Measurements from ENCODE around the gene CIP2A.

The CIP2A gene

GRCh38 chr3:108511055-108511454 is 78.2 kb downstream of the CIP2A start:
- no peak overlapping the region for H3K4me3 ChIP-seq (ENCODE audit: insufficient read depth in 1 of 2, low read depth in 1 of 2, low read length in 2 of 2)
- no peak overlapping the region for H2AFZ ChIP-seq (ENCODE audit: low read depth, low read length)
- H3K79me1 ChIP-seq (replicated peaks; ENCODE audit: low read length, poor library complexity, severe bottlenecking), result no peaks in the 10 kb centered on the region
- no peak overlapping the region for H4K8ac ChIP-seq (ENCODE audit: low read length)
- no peak overlapping the region for H4K91ac ChIP-seq (ENCODE audit: low read length)
- H3K27me3 ChIP-seq (ENCODE audit: control insufficient read depth in 1 of 2, insufficient read depth in 1 of 2, low read length in 2 of 2), result no peaks in the 10 kb centered on the region
- no peak overlapping the region for H2BK15ac ChIP-seq (ENCODE audit: low read depth, poor library complexity, severe bottlenecking)
- 95% methylated on average over 4 of the region's 4 CpGs for WGBS
- H3K23ac ChIP-seq (ENCODE audit: low read length in 2 of 2), result no peak overlapping the region
- no peak overlapping the region for H2BK120ac ChIP-seq (ENCODE audit: low read depth, low read length)
- H3K9me3 ChIP-seq (ENCODE audit: control insufficient read depth, low read length), result no peaks in the 10 kb centered on the region
- no peak overlapping the region for H3K9ac ChIP-seq (ENCODE audit: low read length)
- H3K36me3 ChIP-seq (ENCODE audit: control insufficient read depth in 1 of 2, insufficient read depth in 2 of 2, low read depth in 1 of 2, low read length in 2 of 2), result no peaks in the 10 kb centered on the region
- no peak overlapping the region for H2AK5ac ChIP-seq (ENCODE audit: low read length, severe bottlenecking)
- H3K27ac ChIP-seq (ENCODE audit: low read length, poor library complexity, severe bottlenecking), result no peak overlapping the region
- DNase-seq, result no peak
- H2BK12ac ChIP-seq (ENCODE audit: low read length in 2 of 2), result no peak overlapping the region
- H3K18ac ChIP-seq (ENCODE audit: low read depth in 1 of 2, low read length in 2 of 2), result no peak overlapping the region
- no peaks in the 10 kb centered on the region for H3K4me1 ChIP-seq (ENCODE audit: control insufficient read depth, insufficient read depth, low read depth, low read length)
- no peak overlapping the region for H3K14ac ChIP-seq (ENCODE audit: low read length in 2 of 2)
- no peak overlapping the region for H3K4me2 ChIP-seq (ENCODE audit: low read length, poor library complexity, severe bottlenecking)
- H2BK5ac ChIP-seq (ENCODE audit: low read depth, low read length, poor library complexity, severe bottlenecking), result no peak overlapping the region
- H3K4ac ChIP-seq (ENCODE audit: low read depth in 1 of 2, low read length in 2 of 2), result no peak overlapping the region

- H2BK15ac ChIP-seq (ENCODE audit: low read depth, poor library complexity, severe bottlenecking), result no peak within 1 kb of the TSS
- no peaks in the 10 kb centered on the region for H3K4me1 ChIP-seq (ENCODE audit: control insufficient read depth, insufficient read depth, low read depth, low read length)
- H3K36me3 ChIP-seq (ENCODE audit: control insufficient read depth in 1 of 2, insufficient read depth in 2 of 2, low read depth in 1 of 2, low read length in 2 of 2), result no peaks in the 10 kb centered on the region
- no peak within 1 kb of the TSS for H2BK5ac ChIP-seq (ENCODE audit: low read depth, low read length, poor library complexity, severe bottlenecking)
- H3K9me3 ChIP-seq (ENCODE audit: control insufficient read depth, low read length), result no peaks in the 10 kb centered on the region
- H4K8ac ChIP-seq (ENCODE audit: low read length), result no peak within 1 kb of the TSS
- no peak within 1 kb of the TSS for H2BK120ac ChIP-seq (ENCODE audit: low read depth, low read length)
- no peak within 1 kb of the TSS for H3K23ac ChIP-seq (ENCODE audit: low read length in 2 of 2)
- H2AK5ac ChIP-seq (ENCODE audit: low read length, severe bottlenecking), result no peak within 1 kb of the TSS
- H3K4ac ChIP-seq (ENCODE audit: low read depth in 1 of 2, low read length in 2 of 2), result no peak within 1 kb of the TSS
- H3K18ac ChIP-seq (ENCODE audit: low read depth in 1 of 2, low read length in 2 of 2), result no peak within 1 kb of the TSS
- H3K4me3 ChIP-seq (ENCODE audit: insufficient read depth in 1 of 2, low read depth in 1 of 2, low read length in 2 of 2), result no peak within 1 kb of the TSS
- no peaks in the 10 kb centered on the region for H3K27me3 ChIP-seq (ENCODE audit: control insufficient read depth in 1 of 2, insufficient read depth in 1 of 2, low read length in 2 of 2)
- no peak within 1 kb of the TSS for H2BK12ac ChIP-seq (ENCODE audit: low read length in 2 of 2)
- 86% methylated on average over 1 of the region's 3 CpGs for WGBS
- no peak for DNase-seq
- H3K4me2 ChIP-seq (ENCODE audit: low read length, poor library complexity, severe bottlenecking), result no peak within 1 kb of the TSS
- H2AFZ ChIP-seq (ENCODE audit: low read depth, low read length), result no peak within 1 kb of the TSS
- no peak within 1 kb of the TSS for H3K9ac ChIP-seq (ENCODE audit: low read length)
- no peak within 1 kb of the TSS for H3K14ac ChIP-seq (ENCODE audit: low read length in 2 of 2)
- H4K91ac ChIP-seq (ENCODE audit: low read length), result no peak within 1 kb of the TSS
- H3K27ac ChIP-seq (ENCODE audit: low read length, poor library complexity, severe bottlenecking), result no peak within 1 kb of the TSS
- no peaks in the 10 kb centered on the region for H3K79me1 ChIP-seq (replicated peaks; ENCODE audit: low read length, poor library complexity, severe bottlenecking)
Observed at GRCh38 chr3:108510496-108510895, 78.7 kb downstream of the CIP2A start, which contains the start of gene MYH15. TSS of gene MYH15 (minus strand) at chr3:108510596. CDS start at chr3:108510530, 66 bp downstream.

GRCh38 chr3:108509871-108510270 is 79.4 kb downstream of the CIP2A start:
- no peak overlapping the region for H3K23ac ChIP-seq (ENCODE audit: low read length in 2 of 2)
- H3K79me1 ChIP-seq (replicated peaks; ENCODE audit: low read length, poor library complexity, severe bottlenecking), result no peaks in the 10 kb centered on the region
- no peak overlapping the region for H2BK15ac ChIP-seq (ENCODE audit: low read depth, poor library complexity, severe bottlenecking)
- H3K4me1 ChIP-seq (ENCODE audit: control insufficient read depth, insufficient read depth, low read depth, low read length), result no peaks in the 10 kb centered on the region
- no peak overlapping the region for H3K4me3 ChIP-seq (ENCODE audit: insufficient read depth in 1 of 2, low read depth in 1 of 2, low read length in 2 of 2)
- no peak overlapping the region for H2AK5ac ChIP-seq (ENCODE audit: low read length, severe bottlenecking)
- no peak overlapping the region for H3K4me2 ChIP-seq (ENCODE audit: low read length, poor library complexity, severe bottlenecking)
- no peak overlapping the region for H2AFZ ChIP-seq (ENCODE audit: low read depth, low read length)
- no peak overlapping the region for H3K4ac ChIP-seq (ENCODE audit: low read depth in 1 of 2, low read length in 2 of 2)
- no peak overlapping the region for H2BK120ac ChIP-seq (ENCODE audit: low read depth, low read length)
- H3K9me3 ChIP-seq (ENCODE audit: control insufficient read depth, low read length), result no peaks in the 10 kb centered on the region
- DNase-seq, result no peak
- no peaks in the 10 kb centered on the region for H3K36me3 ChIP-seq (ENCODE audit: control insufficient read depth in 1 of 2, insufficient read depth in 2 of 2, low read depth in 1 of 2, low read length in 2 of 2)
- no peak overlapping the region for H2BK12ac ChIP-seq (ENCODE audit: low read length in 2 of 2)
- whole genome bisulfite sequencing, result 88% methylated on average over 2 of the region's 2 CpGs
- H3K14ac ChIP-seq (ENCODE audit: low read length in 2 of 2), result no peak overlapping the region
- no peak overlapping the region for H3K9ac ChIP-seq (ENCODE audit: low read length)
- no peak overlapping the region for H4K8ac ChIP-seq (ENCODE audit: low read length)
- no peak overlapping the region for H2BK5ac ChIP-seq (ENCODE audit: low read depth, low read length, poor library complexity, severe bottlenecking)
- H3K27me3 ChIP-seq (ENCODE audit: control insufficient read depth in 1 of 2, insufficient read depth in 1 of 2, low read length in 2 of 2), result no peaks in the 10 kb centered on the region
- no peak overlapping the region for H3K18ac ChIP-seq (ENCODE audit: low read depth in 1 of 2, low read length in 2 of 2)
- no peak overlapping the region for H4K91ac ChIP-seq (ENCODE audit: low read length)
- H3K27ac ChIP-seq (ENCODE audit: low read length, poor library complexity, severe bottlenecking), result no peak overlapping the region

GRCh38 chr3:108509263-108509662 is 80.0 kb downstream of the CIP2A start:
- no peak overlapping the region for H2BK15ac ChIP-seq (ENCODE audit: low read depth, poor library complexity, severe bottlenecking)
- 100% methylated on average over 1 of the region's 3 CpGs for WGBS

More at GRCh38 chr3:108509263-108509662, 80.0 kb downstream of the CIP2A start:
- Histone ChIP-seq H2AFZ (ENCODE audit: low read depth, low read length) (no peak overlapping the region), H3K4me3 (ENCODE audit: insufficient read depth in 1 of 2, low read depth in 1 of 2, low read length in 2 of 2) (no peak overlapping the region), H3K18ac (ENCODE audit: low read depth in 1 of 2, low read length in 2 of 2) (no peak overlapping the region), H3K14ac (ENCODE audit: low read length in 2 of 2) (no peak overlapping the region), H3K9ac (ENCODE audit: low read length) (no peak overlapping the region), H3K36me3 (ENCODE audit: control insufficient read depth in 1 of 2, insufficient read depth in 2 of 2, low read depth in 1 of 2, low read length in 2 of 2) (no peaks in the 10 kb centered on the region), H4K8ac (ENCODE audit: low read length) (no peak overlapping the region), H3K9me3 (ENCODE audit: control insufficient read depth, low read length) (no peaks in the 10 kb centered on the region), H2AK5ac (ENCODE audit: low read length, severe bottlenecking) (no peak overlapping the region), H3K27me3 (ENCODE audit: control insufficient read depth in 1 of 2, insufficient read depth in 1 of 2, low read length in 2 of 2) (no peaks in the 10 kb centered on the region), H3K4me2 (ENCODE audit: low read length, poor library complexity, severe bottlenecking) (no peak overlapping the region), H3K4ac (ENCODE audit: low read depth in 1 of 2, low read length in 2 of 2) (no peak overlapping the region), H2BK120ac (ENCODE audit: low read depth, low read length) (no peak overlapping the region), H4K91ac (ENCODE audit: low read length) (no peak overlapping the region), H2BK5ac (ENCODE audit: low read depth, low read length, poor library complexity, severe bottlenecking) (no peak overlapping the region), H3K27ac (ENCODE audit: low read length, poor library complexity, severe bottlenecking) (no peak overlapping the region), H3K4me1 (ENCODE audit: control insufficient read depth, insufficient read depth, low read depth, low read length) (no peaks in the 10 kb centered on the region), H2BK12ac (ENCODE audit: low read length in 2 of 2) (no peak overlapping the region), H3K23ac (ENCODE audit: low read length in 2 of 2) (no peak overlapping the region), H3K79me1 (replicated peaks; ENCODE audit: low read length, poor library complexity, severe bottlenecking) (no peaks in the 10 kb centered on the region)
- DNase-seq, result no peak

Data from mesenchymal stem cell (in vitro differentiated cells and primary cell).